Ascending aorta (tissue), 2 donors: ENCODE measurements around the gene CFAP92. TPM values are rescaled to one million over a fixed set of nuclear protein-coding genes. Genes with fewer than 3 reads are reported as not detected.
A peak's percentile ranks its signal among the peaks of the same experiment; 100 is the strongest.

Experiments
- DNase-seq, 2 donors: peaks; one replicate each; pipeline ENCODE4 v3.0.0-alpha.2; 2019; ENCODE audit warnings: low spot score in 2 of 2
- H3K27ac ChIP-seq, 2 donors: fragments of 200-600 bp; sonication (generic); one replicate each; pipeline ENCODE4 v1.5.1; 2016 to 2017; ENCODE audit warnings: mild to moderate bottlenecking in 1 of 2
- H3K27me3 ChIP-seq: fragments of 200-600 bp; sonication (generic); one replicate; pipeline ENCODE4 v1.5.1; 2017
- H3K36me3 ChIP-seq, 2 donors: fragments of 200-600 bp; sonication (generic); one replicate each; pipeline ENCODE4 v1.5.1; 2016
- H3K4me1 ChIP-seq, 2 donors: fragments of 200-600 bp; sonication (generic); one replicate each; pipeline ENCODE4 v1.5.1; 2016 to 2017; ENCODE audit warnings: mild to moderate bottlenecking in 1 of 2
- H3K4me3 ChIP-seq, 2 donors: fragments of 200-600 bp; sonication (generic); one replicate each; pipeline ENCODE4 v1.5.1; 2016 to 2017; ENCODE audit warnings: mild to moderate bottlenecking in 1 of 2
- H3K9me3 ChIP-seq, 2 donors: fragments of 200-600 bp; sonication (generic); one replicate each; pipeline ENCODE4 v1.5.1; 2016
- intact Hi-C: fragments of 100-400 bp; cut with DNase I; formaldehyde crosslinking; loops from one replicate; pipeline ENCODE4 v1.15.1; 2023
- total RNA-seq: library from RNA; depleted of rRNA; stranded (reverse); fragments of >200 nt; gene quantifications from one replicate; pipeline ENCODE4 v1.1.0, GENCODE V29; 2016
- TF ChIP-seq, protein P1 (sequence below), 3 experiments: fragments of 200-600 bp in 2 of 3; fragments of 450-650 bp in 1 of 3; sonication (generic) in 2 of 3; IDR thresholded peaks; one replicate each; pipeline ENCODE4 v1.5.1; 2016 to 2019; ENCODE audit warnings: antibody characterized with exemption in 3 of 3, mild to moderate bottlenecking in 1 of 3, moderate library complexity in 1 of 3

Gene CFAP92
- total RNA-seq, 1 donor from 2014 or later: not detected

GRCh38 chr3:128878556-128879124, 115.2 kb downstream of the CFAP92 start:
- Histone ChIP-seq H3K36me3 (peaks cover 0 to 7% of the 10 kb centered on the region in 2 donors), H3K4me3 (peak overlapping the region; percentile 71 to 86), H3K27ac (peak overlapping the region; percentile 91 to 95), H3K4me1 (peaks cover 17% of the 10 kb centered on the region in 2 donors), H3K27me3 (no peaks in the 10 kb centered on the region), H3K9me3 (no peaks in the 10 kb centered on the region)
- intact Hi-C loops: loop anchor here (1.0 to 10.0 kb wide), 6 partner anchors 152 to 1284 kb away; partner anchors contain the start of genes MCM2, RAB7A, RPN1 and TPRA1
- peak in 1 of 2 donors; percentile 69 for DNase-seq
- TF ChIP-seq, protein P1, sequence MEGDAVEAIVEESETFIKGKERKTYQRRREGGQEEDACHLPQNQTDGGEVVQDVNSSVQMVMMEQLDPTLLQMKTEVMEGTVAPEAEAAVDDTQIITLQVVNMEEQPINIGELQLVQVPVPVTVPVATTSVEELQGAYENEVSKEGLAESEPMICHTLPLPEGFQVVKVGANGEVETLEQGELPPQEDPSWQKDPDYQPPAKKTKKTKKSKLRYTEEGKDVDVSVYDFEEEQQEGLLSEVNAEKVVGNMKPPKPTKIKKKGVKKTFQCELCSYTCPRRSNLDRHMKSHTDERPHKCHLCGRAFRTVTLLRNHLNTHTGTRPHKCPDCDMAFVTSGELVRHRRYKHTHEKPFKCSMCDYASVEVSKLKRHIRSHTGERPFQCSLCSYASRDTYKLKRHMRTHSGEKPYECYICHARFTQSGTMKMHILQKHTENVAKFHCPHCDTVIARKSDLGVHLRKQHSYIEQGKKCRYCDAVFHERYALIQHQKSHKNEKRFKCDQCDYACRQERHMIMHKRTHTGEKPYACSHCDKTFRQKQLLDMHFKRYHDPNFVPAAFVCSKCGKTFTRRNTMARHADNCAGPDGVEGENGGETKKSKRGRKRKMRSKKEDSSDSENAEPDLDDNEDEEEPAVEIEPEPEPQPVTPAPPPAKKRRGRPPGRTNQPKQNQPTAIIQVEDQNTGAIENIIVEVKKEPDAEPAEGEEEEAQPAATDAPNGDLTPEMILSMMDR (IDR thresholded peaks at IDR 0.05): no peak

DNA sequence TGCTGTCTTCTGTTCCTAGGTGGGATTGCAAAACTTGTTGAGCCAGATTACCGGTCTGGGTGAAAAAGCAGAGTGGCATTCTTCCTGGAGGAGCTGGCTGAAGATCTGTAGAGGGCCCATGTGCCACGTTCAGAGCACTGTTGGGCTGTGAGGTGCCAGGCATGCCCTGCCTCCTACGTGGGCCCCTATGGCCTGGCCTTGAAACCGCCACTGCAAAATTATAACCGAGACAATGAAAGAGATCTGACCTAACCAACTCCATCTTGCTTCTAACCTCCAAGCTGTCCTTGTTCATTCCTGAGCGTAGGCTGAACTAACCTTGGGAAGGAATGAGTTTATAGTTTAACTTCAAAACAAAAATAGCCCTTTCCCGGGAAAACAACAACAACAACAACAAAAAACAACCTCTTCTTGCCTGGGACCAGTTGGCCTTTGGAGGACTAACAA, 115.8 kb downstream of the CFAP92 start:
- TF ChIP-seq, protein P1 (IDR thresholded peaks at IDR 0.05): no peak
- peaks cover 0 to 7% of the 10 kb centered on the region in 2 donors for H3K36me3 ChIP-seq
- H3K4me1 ChIP-seq: peaks cover 17% of the 10 kb centered on the region in 2 donors
- H3K4me3 ChIP-seq: peak overlapping the region in 1 of 2 donors; percentile 71
- intact Hi-C loops: loop anchor here (2.0 to 10.0 kb wide), 3 partner anchors 151 to 1283 kb away; partner anchors contain the start of genes MCM2, RAB7A and TPRA1
- H3K27ac ChIP-seq: peak overlapping the region; percentile 91 to 95
- no peaks in the 10 kb centered on the region for H3K27me3 ChIP-seq
- no peak for DNase-seq
- no peaks in the 10 kb centered on the region for H3K9me3 ChIP-seq

- DNase-seq: no peak
- no peaks in the 10 kb centered on the region for H3K27me3 ChIP-seq
- no peaks in the 10 kb centered on the region for H3K36me3 ChIP-seq
- TF ChIP-seq, protein P1 (IDR thresholded peaks at IDR 0.05): peak in 2 of 3 experiments; percentile 16 to 22
- intact Hi-C loops: loop anchor here (10.0 kb wide), 1 partner anchor 1281 kb away; the partner anchor contains the start of genes MCM2 and TPRA1
- no peak overlapping the region for H3K27ac ChIP-seq
- no peaks in the 10 kb centered on the region for H3K9me3 ChIP-seq
- peaks cover 17% of the 10 kb centered on the region in 2 donors for H3K4me1 ChIP-seq
- H3K4me3 ChIP-seq: no peak overlapping the region
These were observed 118.2 kb downstream of the CFAP92 start for GRCh38 chr3:128875556-128876120.

- no peak for DNase-seq
- Histone ChIP-seq H3K4me1 (peaks cover 8 to 9% of the 10 kb centered on the region in 2 donors), H3K9me3 (no peaks in the 10 kb centered on the region), H3K27me3 (no peaks in the 10 kb centered on the region), H3K4me3 (no peak overlapping the region), H3K36me3 (no peaks in the 10 kb centered on the region), H3K27ac (no peak overlapping the region)
- TF ChIP-seq, protein P1 (IDR thresholded peaks at IDR 0.05): no peak
- intact Hi-C loops: loop anchor here (10.0 kb wide), 1 partner anchor 1280 kb away; the partner anchor contains the start of genes MCM2 and TPRA1
These were observed 119.2 kb downstream of the CFAP92 start for GRCh38 chr3:128874481-128875180.

GRCh38 chr3:128873244-128874022, 120.4 kb downstream of the CFAP92 start:
- H3K27ac ChIP-seq: no peak overlapping the region

More at GRCh38 chr3:128873244-128874022, 120.4 kb downstream of the CFAP92 start:
- intact Hi-C loops: loop anchor here (10.0 kb wide), 1 partner anchor 1279 kb away; the partner anchor contains the start of genes MCM2 and TPRA1
- no peak for DNase-seq
- Histone ChIP-seq H3K9me3 (no peaks in the 10 kb centered on the region), H3K36me3 (no peaks in the 10 kb centered on the region), H3K27me3 (no peaks in the 10 kb centered on the region), H3K4me1 (peaks cover 8% of the 10 kb centered on the region in 2 donors), H3K4me3 (no peak overlapping the region)
- TF ChIP-seq, protein P1 (IDR thresholded peaks at IDR 0.05): no peak
